Measurements from ENCODE around the gene TMEM270.

TMEM270 gene

GRCh38 chr7:73890555-73891147 lies 29.7 kb downstream of the TMEM270 start:
- no peak for DNase-seq

GRCh38 chr7:73891178-73891885 lies 30.4 kb downstream of the TMEM270 start:
- DNase-seq = no peak

- no peak for DNase-seq
Observed at GRCh38 chr7:73892003-73892999, 31.3 kb downstream of the TMEM270 start.

- no peak for DNase-seq
Observed at GRCh38 chr7:73893342-73894101, 32.6 kb downstream of the TMEM270 start.

- no peak for DNase-seq
Observed at GRCh38 chr7:73894166-73894565, 33.2 kb downstream of the TMEM270 start.

- no peak for DNase-seq
Observed at GRCh38 chr7:73894733-73895551, 34.0 kb downstream of the TMEM270 start.

- DNase-seq = no peak
Observed at GRCh38 chr7:73895626-73896025, 34.7 kb downstream of the TMEM270 start.

- no peak for DNase-seq
Observed at GRCh38 chr7:73896454-73896853, 35.5 kb downstream of the TMEM270 start.

GRCh38 chr7:73899731-73900142 lies 38.8 kb downstream of the TMEM270 start:
- DNase-seq = no peak

- no peak for DNase-seq
Observed at GRCh38 chr7:73900286-73900685, 39.3 kb downstream of the TMEM270 start.

GRCh38 chr7:73901231-73901822 lies 40.4 kb downstream of the TMEM270 start:
- no peak for DNase-seq

GRCh38 chr7:73901823-73902597 lies 41.1 kb downstream of the TMEM270 start:
- no peak for DNase-seq

- DNase-seq = no peak
Observed at GRCh38 chr7:73903321-73904218, 42.6 kb downstream of the TMEM270 start.

- DNase-seq = no peak
Observed at GRCh38 chr7:73904219-73905137, 43.5 kb downstream of the TMEM270 start.

GRCh38 chr7:73905360-73905759 lies 44.4 kb downstream of the TMEM270 start:
- DNase-seq = no peak

- no peak for DNase-seq
Observed at GRCh38 chr7:73906874-73907273, 45.9 kb downstream of the TMEM270 start.

GRCh38 chr7:73907554-73908122 lies 46.7 kb downstream of the TMEM270 start:
- DNase-seq = no peak

GRCh38 chr7:73908123-73908611 lies 47.2 kb downstream of the TMEM270 start:
- no peak for DNase-seq

Data from T-helper 1 cell (primary cell).